GM12891 (cell line): ENCODE data around the gene SDC3.

Experiments
- POLR2A ChIP-seq: IDR thresholded peaks from 2 replicates; pipeline ENCODE4 v1.6.1; 2011; ENCODE audit warnings: low read depth, low read length, control low read depth
- POLR2AphosphoS5 ChIP-seq: IDR thresholded peaks from 2 replicates; pipeline ENCODE4 v1.6.1; 2011; ENCODE audit warnings: low read depth, low read length, control low read depth

DNA sequence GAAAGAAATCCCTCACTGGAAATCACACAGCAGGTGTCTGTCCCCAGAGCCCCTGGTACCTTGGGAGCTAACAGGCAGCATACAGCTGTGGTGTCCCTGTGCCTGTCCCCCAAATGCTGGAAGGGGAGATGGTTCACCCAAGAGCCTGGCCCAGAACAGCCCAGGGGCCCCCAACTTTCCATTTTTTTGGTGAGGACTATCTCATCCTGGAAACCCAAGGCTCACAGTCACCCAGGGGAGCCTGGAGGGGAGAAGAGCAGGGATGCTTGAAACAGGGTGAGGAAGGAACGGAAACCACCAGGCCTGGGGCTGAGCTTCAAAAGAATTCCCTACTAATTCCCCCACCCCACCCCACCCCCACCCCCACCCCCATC lies 3.6 kb downstream of the SDC3 start:
- TF ChIP-seq POLR2A (no peak), POLR2AphosphoS5 (no peak)
